Nucleus accumbens (tissue), 56 donors: Measurements from ENCODE around the gene FOXRED2.
"Not testable (repeated sequence)": the region's sequence is repeated elsewhere in the genome, so short reads cannot be mapped to it uniquely, and the experiment has no call there.

Source experiments
- DNase-seq, 56 donors: peaks; one replicate each; lab custom pipeline; 2025; lab: John Stamatoyannopoulos, UW

FOXRED2 gene

DNA sequence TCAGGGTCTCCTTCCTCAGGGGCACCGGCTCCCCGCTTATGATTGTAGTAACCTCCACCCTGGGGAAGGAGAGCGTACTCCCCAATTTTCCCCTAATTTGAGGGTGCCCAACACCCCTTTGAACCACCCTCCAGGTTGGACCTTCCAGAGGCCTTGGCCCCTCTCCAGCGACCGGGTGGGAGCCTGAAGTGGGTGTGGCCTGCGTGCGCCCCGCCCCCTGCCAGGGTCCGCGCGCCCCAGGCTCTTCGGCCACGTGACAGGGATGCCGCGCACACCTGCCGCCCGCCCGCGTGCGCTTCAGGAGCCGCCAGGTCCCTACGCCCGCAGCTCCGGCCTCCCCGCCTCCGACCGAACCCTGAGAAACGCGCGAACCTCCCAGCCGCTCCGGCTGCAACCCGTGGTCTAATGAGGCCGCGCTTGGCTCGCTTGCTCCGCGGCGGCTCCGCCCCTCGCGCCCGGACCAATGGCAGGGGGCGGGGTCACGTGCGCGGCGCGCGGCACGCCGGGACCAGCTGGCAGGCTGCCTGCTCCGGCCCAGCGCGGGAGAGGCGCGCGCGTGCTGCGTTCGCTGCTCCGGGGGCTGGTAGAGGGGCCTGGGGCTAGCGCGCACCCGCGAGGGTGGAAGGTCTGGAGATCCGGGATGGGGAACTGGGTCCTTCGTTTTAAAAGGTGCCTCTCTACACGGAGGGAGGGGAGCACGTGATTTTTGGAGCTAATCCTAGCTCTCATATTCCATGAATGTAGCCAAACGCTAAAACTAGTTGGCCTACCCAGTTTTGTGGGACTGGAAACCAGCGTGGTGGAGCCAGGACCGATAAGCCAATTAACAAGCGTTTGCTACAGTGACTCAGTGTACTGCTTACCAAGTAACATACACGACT lies at the start of gene FOXRED2:
Gene FOXRED2, minus strand, starts transcription at position 404 of the 881 bp plus-strand sequence. CDS start 618 bp downstream, outside the sequence.
- peak in 55 of 56 donors; percentile 19 to 92 (median 81) for DNase-seq

DNA sequence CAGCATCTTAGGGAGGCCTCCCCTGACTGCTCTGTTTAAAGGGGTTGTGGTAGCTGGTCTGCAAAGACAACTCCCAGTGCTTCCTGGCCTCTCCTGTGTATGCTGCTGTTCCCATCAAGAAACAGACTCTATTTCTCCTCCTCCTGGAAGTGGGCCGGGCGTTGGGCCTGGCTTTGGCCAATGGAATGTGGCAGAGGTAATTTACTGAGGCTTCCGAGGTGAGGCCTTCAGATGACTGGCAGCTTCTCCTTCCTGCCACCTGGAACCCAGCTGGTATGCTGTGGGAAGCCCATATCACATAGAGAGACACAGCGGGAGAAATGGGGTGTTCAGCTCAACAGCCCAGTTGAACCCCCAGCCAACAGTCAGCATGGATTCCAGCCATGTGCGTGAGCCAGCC lies 47.3 kb upstream of the FOXRED2 start:
- DNase-seq: no peak

DNA sequence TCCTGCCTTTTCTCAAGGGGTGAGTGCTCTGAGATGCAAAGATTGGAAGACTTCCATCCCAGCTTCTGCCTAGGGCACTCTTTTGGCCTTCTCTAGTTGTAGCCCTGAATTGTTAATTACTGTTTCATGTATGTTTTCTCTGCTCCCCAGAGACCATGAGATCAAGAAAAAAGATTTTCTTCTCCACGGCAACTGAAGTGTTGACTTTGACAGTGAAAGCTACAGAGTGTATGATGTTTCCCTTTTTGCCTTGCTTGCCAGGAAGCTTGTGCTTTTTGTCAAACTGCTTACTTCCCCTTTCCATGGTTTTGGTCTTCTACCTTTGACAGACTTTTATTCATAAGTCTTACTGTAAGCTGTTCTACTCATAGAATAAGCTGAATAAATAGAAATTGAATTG lies 45.4 kb upstream of the FOXRED2 start:
- no peak for DNase-seq

DNA sequence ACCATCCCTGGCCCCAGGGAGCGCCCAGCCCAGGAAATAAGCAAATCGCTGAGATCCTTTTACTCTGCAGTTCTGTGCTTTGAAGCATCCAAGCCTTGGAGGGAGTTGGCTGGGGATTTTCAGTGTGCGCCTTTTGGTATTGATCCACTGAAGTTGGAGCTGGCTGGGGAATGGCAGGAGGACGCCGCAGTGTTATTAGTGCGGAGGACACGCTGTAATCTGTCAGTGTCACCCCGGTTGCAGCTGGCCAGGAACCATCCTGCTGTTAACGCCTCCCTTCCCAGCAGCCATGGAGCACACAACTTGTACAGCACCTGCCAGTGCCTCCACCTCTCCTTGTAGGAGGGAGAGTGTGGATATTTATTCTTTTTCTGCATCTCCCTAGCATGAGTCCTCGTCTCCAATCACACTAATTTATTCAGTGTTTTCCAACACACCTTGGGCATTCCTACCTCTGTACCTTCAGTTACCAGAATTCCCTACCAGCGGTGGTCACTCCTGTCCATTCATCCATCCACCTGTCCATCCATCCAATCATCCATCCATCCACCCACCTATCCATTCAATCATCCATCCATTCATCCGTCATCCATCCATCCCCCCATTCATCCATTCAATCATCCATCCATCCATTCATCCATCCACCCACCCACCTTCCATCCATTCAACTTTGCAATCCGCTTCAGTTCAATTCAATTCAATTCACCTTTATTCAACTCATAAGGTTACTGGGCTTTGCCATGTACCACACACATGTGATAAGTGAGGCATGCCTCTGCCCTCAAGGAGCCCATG lies 44.1 kb upstream of the FOXRED2 start:
- no peak for DNase-seq

GRCh38 chr22:36549033-36549432 lies 42.2 kb upstream of the FOXRED2 start:
- DNase-seq: no peak

DNA sequence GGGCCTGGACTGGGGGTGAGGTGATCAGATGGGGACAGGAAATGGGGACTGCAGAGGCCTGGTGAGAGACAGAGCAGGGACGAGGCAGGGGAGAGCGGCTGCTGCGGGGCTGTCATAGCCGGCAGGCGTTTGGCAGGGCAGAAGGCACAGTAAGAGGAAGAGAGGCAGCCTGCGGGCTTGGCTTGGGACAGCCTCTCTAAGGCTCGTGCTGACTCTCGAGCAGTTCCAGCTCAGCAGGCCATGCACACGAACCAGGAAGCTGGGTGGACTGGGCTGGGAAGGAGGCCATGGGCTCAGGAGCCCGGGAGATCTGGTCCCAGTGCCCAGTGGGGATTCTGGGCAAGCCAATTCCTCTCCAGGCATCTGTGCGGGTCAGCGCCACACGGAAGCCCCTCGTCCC lies 41.8 kb upstream of the FOXRED2 start:
- DNase-seq: no peak

DNA sequence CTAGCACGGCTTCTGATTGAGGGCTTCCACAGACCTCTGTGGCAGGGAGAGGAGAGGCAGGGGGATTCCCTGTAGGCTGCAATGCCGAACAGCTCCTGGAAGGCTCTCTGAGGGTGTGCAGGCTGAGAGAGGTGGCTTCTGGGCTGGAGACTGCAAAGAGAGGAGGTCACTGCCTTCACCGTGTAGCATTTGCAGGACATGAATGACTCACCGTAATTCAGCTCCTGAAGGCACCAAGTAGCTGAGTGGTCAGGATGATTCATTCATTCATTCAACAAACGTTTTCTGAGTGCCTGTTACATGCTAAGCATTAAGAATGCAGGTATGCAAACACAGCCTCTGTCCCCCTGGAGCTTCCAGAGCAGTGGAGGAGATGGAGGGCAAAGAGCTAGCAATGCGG lies 40.1 kb upstream of the FOXRED2 start:
- no peak for DNase-seq

GRCh38 chr22:36546092-36546804 lies 39.4 kb upstream of the FOXRED2 start:
- peak in 36 of 56 donors; percentile 1 to 63 (median 20) for DNase-seq

GRCh38 chr22:36544107-36544620 lies 37.3 kb upstream of the FOXRED2 start:
- DNase-seq: no peak

DNA sequence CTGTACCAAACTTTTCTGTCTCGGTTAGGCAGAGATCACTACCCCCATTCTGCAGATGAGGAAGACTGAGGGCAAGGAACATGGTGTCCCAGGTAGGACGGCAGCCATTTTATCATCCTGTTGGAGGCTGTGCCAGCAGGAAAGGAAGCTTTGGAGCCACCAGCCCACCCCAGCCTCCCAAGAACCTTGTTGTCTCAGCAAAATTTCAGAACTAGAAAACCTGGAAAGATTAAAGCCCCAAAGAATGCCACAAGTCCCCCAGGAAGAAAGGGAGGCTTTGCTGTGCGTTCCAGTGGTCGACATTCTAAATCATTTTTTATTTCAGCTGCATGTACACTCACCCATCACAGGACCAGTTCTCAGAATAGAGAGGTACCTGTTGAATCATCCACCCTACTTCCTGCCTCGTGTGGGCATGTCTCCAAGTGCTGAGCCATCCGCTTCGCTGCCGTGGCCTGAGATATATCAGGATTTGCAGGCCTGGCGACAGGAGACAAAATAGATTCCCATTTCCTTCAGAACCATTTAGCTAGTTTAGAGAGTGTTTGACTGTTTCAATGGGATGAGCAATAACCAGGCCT lies 35.1 kb upstream of the FOXRED2 start:
- DNase-seq: peak in 1 of 56 donors; percentile 4

DNA sequence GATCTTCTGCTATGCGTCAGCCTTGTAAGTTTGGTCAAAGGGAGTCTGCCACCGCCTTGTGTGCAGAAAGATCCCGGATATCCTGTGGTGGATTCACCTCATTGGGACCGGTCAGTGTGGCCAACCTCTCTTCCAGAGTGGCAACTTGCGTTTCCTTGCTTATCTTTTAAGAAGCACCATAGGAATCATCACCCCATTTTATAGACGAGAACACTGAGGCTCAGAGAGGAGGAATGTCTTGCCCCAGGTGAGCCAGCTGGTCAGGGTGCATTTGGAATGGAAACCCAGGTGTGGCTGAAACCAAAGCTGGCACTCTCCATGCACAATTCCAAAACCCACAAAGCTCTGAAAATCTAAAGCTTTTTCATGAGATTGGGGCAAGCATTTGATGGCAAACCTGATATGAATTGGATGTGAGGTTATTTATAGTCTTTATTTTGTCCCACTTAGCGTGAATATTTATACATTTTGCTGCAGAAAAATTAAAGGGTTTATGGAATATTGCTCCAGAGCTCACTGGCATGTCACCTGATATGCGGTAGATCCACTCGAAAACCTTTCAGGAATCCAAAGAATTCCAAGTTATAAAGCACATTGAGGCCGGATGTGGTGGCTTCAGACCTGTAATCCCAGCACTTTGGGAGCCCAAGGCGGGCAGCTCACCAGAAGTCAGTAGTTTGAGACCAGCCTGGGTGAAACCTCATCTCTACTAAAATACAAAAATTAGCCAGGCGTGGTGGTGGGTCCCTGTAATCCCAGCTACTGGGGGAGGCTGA lies 34.2 kb upstream of the FOXRED2 start:
- no peak for DNase-seq

- DNase-seq: no peak
These were observed 31.7 kb upstream of the FOXRED2 start for GRCh38 chr22:36538529-36538928.

GRCh38 chr22:36536717-36537116 lies 29.9 kb upstream of the FOXRED2 start:
- DNase-seq: no peak

DNA sequence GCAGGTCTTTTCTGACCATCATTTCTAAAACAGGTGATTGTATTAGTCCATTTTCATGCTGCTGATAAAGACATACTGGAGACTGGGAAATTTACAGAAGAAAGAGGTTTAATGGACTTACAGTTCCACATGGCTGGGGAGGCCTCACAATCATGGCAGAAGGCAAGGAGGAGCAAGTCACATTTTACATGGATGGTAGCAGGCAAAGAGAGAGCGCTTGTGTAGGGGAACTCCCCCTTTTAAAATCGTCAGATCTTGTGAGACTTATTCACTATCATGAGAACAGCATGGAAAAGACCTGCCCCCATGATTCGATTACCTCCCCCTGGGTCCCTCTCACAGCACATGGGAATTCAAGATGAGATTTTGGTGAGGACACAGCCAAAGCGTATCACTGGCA lies 26.5 kb upstream of the FOXRED2 start:
- DNase-seq: not testable (repeated sequence)

DNA sequence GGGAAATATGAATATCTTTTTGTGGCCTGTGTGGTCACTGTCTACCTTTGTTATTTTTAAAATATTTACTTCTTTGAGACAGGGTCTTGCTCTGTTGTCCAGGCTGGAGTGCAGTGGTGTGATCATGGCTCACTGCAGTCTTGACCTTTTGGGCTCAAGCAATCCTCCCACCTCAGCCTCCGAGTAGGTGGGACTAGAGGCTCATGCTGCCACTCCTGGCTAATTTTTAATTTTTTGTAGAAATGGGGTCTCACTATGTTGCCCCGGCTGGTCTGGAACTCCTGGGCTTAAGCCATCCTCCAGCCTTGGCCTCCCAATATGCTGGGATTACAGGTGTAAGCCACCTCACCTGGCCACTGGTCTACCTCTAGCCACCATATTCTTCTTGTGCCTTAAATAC lies 25.6 kb upstream of the FOXRED2 start:
- DNase-seq: no peak

DNA sequence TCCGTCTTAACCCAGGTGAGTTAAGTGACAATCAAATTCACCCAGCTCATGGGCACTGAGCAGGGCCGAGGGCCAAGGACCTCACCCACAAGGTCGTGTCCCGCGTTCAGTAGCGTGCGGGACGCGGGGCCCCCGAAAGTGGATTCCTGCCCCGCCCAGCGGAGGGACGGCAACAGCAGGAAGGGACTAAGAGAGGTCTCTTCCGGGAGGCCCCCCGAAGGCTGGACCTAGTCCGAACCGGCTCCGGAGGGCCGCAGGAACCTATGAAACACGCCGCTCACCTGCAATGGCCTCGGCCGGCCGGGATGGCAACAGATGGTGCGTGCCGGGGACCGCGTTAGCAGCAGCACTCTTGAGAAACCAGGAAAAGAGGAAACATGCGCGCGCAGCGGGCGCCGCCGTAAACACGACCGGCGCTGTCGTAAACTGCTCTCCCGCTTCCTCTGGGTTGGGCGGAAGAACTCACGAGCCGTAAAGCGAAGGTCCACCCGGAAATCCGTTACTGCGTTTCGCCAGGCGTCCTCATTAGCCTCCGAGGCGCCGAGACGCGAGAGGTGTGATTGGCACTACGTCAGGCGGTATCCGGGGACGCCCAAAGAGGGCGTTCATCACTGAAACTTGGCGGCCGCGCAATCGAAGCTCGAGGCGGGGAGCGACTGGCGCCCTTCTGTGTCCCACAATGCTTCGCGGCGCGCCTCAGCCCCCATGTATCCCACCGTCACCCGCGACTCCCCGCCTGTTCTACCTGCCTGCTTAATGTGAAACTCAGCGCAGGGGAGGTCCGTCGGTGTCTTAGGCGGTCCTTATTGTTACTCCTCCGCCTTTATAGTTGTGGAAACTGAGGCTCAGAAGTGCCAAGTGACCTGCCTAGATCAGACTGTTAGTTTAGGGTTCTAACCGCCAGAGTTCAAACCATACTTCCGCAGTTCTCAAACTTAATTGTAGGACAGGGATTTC lies 22.2 kb upstream of the FOXRED2 start, which contains the start of gene EIF3D:
Gene EIF3D, minus strand, starts transcription at position 372 of the 957 bp plus-strand sequence. CDS start 3,045 bp downstream, outside the sequence.
- DNase-seq: peak; percentile 68 to 99 (median 96)

- no peak for DNase-seq
These were observed 21.5 kb upstream of the FOXRED2 start for GRCh38 chr22:36528341-36528740.

DNA sequence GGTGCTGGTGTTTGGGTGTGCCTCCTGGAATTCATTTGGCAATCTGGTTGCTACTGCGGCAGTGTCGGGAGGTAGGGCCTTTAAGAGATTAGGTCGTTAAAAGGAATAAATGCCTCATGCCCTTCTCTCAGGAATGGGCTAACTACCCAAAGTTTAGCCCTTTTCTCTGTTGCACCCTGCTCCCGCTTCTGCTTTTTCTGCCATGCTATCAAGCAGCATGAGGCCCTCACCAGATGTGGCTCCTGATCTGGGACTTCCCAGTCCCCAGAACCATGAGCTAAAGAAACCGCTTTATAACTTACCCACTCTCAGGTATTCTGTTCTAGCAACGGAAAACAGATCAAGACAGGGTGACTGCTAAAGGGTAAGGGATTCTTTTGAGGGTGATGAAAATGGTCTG lies 15.8 kb upstream of the FOXRED2 start:
- no peak for DNase-seq
